GM18511 (cell line): Measurements from ENCODE around the gene BPI.
"Not testable (repeated sequence)": the region's sequence is repeated elsewhere in the genome, so short reads cannot be mapped to it uniquely, and the experiment has no call there.

ENCODE experiments used
- ATAC-seq: cut with Tn5 transposase; IDR thresholded peaks from one replicate; pipeline ENCODE4 v1.9.1; 2021; ENCODE audit warnings: mild to moderate bottlenecking, moderate library complexity; ENCODE audit not compliant: unreplicated experiment

The BPI gene

DNA sequence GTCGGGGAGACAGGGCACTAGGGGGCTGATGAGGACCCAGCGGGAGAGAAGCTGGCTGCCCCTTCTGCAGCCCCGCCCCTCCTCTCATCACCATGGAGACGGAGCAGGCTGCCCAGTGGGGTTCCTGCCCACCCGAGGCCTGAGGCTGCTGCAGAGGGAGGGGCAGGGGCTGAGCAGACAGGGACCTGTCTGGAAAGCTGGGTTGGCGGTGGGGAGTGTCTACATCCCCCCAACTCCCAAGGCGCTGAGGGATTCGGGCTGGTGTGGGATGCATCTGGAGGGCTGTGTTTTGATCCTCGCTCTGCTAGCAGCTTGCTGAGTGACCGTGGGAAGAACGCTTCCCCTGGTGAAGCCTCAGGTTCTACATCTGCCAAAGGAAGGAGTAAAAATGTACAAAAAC lies 1.2 kb upstream of the BPI start:
- no peak for ATAC-seq

DNA sequence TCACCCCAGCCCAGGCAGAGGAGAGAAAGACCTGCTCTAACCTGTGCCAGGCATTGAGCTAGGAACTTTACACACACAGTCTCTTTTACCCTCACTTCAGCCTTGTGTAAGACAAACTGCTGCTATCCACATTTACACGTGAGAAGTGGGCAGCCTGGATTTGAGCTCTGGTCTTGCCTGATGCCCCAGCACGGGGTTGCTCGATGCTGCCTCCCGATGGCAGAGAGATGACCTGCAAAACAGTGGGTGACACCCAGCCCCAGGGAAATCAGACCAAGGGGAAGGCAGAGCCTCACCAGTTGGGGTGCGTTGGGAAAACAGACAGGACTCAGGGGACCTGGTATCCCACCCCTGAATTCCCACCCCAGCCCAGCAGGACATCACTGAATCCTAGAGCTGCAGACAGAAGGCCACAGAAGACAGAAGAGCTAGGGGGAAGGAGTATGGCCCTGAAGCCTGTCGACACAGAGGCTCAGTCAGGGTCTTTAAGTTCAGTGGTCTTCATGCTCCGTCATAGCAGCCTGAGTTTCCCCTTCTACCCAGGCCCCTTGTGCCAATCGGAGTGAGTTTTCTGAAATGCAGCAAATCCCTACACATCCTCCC lies 990 bp downstream of the BPI start:
- ATAC-seq, result no peak

DNA sequence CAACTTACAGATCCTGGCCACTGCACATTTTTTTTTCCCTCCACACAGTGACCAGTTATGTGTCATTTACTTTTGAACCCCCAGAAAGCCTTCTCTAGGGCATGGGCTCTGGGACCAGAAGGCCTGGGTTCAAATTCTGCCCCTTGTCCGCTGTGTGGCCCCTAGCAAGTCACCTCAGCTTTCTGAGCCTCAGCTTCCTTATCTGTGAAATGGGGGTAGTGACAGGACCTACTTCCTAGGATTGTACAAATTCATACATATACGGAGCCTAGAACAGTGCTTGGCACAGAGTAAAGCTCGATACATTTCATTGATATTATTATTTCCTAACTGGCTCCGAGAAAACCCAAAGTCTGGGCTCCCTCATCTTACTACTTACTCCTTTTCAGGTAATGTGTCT lies 1.6 kb downstream of the BPI start:
- ATAC-seq, result no peak

DNA sequence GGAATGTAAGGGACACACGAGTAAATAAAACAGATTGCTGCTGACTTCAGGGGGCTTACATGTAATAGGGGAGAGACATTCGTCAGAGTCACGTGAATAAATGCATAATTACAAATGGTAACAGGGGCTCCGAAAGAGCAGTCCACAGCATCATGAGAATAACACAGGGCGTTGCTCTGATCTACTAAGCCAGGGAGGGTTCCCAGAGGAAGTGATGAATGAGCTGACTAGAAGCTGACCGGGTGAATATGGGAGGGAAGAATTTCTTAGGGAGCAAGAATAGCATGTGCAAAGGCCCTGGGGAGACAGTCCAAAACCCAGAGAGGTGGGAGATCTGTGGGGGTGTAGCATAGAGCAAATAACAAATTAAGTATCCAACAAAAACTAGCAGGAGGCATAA lies 2.4 kb downstream of the BPI start:
- no peak for ATAC-seq

DNA sequence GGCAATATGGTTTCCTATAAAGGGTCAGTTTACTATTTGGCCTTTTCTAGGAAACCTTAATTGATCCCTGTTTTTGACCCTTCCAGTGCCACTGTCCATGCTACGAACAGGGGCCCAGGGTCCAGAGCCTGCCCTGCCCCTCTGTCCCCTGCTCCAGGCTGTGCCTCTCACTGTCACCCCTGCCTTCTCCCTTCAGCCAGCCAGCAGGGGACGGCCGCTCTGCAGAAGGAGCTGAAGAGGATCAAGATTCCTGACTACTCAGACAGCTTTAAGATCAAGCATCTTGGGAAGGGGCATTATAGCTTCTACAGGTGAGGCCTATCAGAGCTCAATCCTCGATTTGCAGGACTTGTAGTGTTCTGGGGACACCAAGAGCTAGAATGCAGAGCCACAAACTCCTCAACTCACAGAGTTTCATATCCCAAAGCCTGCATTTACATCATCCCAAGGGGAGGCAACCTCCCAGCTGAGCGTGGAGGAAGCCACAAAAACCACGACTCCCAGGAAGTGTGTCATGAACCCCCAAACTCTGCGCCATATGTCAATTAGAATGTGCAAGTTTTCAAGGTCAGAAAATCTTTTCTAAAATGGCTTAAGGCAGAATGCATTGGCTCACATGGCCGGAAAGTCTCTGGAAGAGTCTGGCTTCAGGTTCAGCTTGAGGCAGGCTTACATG lies 3.6 kb downstream of the BPI start:
- ATAC-seq, result no peak

DNA sequence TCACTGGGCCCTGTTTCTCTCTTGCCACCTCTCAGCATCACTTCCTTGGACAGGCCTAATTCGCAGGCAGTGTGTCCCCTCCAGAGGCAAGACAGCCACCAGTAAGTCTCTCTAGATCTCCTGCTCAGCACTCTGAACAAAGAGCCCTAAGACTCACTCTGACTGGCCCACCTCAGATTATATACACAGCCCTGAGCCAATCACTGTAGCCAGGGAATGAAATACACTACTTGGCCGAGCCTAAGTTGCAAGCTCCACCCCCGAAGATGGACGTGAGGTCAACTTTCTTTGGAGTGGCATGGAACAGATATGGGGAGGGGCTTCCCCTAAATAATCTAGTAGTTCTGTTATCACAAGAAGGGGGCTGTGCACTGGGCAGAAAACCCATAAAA lies 4.1 kb downstream of the BPI start:
- no peak for ATAC-seq

DNA sequence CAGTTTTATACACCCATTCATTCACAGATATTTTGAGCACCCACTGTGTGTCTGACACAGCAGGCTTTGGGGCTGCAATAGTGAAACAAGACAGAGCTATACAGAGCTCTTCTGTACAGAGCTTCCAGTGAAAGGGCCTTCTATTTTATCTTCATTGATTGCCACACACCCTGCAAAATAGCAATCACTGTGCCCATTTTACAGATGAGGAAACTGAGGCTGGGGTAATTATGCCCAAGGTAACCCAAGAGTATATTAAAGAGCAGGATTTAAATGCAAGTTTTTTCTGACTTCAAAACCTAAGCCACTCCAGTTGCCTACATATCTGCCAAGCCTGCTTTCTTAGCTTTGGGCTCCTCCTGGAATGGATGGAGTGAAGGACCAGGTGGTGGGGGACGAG lies 4.5 kb downstream of the BPI start:
- no peak for ATAC-seq

DNA sequence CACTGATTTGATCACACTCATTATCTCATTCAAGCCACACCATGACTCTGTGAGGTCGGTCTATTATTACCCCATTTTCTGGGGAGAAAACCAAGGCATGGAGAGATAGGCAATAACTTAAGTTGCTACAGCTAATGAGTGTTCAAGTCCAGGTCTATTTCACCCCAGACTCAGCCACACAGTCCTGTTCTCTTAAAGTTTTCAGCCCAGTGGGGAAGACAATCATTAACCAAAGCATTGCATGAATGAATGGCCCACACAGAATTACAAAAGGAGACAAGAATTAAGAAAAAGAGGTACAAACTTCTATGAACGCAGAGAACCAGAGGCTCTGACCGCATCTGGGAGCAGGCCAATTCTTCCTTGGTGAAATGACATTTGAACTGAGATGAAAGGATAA lies 7.1 kb downstream of the BPI start:
- no peak for ATAC-seq

DNA sequence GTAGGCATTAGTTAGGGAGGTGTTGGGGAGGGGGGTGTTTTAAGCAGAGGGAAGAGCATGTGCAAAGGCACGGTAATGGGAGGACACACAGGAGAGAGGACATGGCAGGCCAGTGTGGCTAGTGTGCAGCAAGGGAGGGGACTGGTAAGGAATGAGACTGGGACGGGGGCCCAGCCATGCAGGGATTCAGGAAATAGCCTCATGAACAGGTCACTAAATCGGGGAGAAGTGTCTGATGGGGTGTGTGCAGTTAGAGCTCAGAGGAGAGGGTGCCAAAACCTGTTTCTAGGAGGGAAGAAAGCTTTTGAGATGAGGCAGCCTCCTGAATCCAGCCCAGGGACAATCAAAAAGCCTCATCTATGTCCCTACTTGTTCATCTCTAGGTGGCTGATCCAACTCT lies 7.5 kb downstream of the BPI start:
- no peak for ATAC-seq

DNA sequence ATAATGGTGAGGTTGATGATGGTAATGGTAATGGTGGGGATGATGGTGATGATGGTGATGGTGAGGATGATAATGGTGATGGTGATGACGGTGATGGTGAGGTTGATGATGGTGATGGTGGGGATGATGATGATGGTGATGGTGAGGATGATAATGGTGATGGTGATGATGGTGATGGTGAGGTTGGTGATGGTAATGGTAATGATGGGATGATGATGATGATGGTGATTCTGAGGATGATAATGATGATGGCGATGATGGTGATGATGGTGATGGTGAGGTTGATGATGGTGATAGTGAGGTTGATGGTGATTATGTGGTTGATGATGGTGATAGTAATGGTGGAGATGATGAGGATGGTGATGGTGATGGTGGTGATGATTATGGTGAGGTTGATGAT lies 9.7 kb downstream of the BPI start:
- ATAC-seq, result no peak

DNA sequence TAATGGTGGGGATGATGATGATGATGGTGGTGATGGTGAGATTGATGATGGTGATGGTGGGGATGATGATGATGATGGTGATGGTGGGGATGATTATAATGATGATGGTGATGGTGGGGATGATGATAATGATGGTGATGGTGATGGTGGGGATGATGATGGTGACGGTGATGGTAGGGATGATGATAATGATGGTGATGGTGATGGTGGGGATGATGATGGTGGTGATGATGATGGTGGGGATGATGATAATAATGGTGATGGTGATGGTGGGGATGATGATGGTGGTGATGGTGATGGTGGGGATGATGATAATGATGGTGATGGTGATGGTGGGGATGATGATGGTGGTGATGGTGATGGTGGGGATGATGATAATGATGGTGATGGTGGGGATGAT lies 10.4 kb downstream of the BPI start:
- not testable (repeated sequence) for ATAC-seq

DNA sequence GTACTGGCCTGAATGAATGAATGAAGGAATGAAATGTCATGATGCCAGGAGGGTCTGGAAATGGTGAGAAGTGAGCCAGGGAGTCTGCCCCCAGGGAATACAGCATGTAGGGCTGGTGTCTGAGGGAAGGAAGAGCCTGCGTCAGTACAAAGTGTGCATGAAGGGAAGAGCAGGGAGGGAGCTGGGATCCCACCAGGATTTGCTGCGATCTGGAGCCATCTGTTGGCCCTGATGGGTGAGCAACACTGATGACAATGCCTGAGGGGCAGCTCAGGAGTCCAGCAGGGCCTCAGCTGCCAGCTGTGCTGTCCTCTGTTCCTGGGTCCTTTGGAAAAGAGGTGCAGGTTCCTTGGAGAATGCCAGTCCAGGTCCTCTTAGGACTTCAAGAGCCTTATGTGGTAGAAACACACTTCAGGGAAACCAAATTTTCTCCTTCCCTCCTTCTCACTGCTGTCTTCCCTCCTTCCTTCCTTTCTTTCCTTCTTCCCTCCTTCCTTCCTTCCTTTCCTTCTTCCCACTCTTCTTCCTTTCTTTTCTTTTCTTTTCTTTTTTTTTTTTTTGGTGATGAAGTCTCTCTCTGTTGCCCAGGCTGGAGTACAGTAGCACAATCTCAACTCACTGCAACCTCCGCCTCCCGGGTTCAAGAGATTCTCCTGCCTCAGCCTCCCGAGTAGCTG lies 11.5 kb downstream of the BPI start:
- no peak for ATAC-seq

DNA sequence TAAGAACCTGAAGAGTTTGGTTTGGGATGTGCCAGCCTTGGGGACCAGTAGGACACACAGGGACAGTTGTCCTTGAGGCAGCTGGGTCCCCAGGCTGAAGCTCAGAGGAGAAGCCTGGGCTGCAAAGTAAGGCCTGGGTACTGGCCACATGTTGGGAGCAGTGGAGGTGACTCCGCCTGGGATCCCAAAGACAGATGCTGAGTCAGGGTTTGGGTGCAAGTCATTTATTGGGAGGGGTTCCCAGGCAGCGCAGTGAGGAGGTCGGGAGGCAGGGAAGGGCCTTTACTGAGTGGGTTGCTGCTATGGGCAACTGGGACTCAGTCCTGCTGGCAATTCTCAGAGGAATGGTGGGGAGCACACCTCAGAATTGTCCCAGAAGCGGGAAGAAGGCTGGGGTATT lies 12.4 kb downstream of the BPI start:
- no peak for ATAC-seq

DNA sequence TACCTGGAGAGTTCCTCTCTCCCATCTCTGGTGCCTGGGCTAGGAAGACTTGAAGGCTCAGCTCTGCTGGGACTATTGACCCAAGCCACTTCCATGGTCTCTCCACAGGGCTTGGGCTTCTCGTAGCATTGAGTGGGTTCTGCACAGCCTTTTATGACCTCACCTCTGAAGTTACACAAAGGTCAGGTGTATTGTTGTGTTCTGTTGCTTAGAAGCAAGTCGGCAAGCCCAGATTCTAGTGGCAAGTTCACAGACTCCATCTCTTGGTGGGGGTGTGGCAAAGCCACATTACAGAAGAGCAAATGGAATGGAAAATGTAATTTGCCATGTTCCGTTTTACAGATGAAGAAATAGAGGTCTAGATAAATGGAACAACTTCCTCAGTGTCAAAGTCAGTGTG lies 13.5 kb downstream of the BPI start:
- no peak for ATAC-seq

DNA sequence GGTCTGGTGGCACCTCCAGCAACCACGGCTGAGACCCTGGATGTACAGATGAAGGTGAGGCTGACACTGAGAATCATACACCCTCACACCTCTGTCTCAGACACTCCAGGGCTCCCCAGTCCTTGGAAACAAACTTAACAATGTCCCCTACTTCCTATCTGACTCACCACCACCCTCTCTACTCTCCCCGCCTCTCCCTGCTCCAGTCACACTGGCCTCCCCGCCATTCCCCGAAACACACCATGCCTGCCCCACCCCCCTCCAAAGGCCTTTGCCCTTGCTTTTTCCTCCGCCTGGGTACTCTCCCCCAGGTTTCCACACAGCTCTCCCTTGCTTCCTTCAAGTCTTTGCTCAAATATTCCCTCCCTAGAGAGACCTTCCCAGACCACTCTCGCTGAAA lies 16.3 kb downstream of the BPI start:
- ATAC-seq, result no peak

DNA sequence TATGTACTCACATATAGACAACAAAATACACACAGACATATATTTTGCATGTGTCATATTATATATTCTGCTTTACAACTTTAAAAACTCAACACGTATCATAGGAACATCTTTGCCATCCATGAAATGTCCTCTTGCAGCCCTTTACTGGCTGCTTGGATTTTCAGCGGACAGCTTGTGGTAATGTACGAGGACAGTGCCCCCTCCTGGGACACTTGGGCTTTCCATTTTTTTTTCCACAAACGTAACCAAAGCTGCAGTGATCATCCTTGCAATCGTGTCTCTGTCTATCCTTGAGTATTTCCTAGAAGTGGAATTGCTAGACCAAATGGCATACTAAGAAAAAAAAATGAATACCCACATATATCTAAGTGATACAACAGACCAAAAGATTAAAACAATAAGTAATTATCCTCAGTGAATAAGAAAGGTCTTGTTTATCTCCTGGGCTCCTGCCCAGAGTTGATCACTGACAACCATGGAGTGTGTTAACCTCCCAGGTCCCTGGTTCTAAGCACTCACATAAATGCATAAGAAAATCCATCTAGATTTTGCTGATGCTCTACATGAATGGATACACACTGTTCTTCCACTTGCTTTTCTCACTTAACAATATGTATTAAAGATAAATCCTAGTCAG lies 18.1 kb downstream of the BPI start:
- ATAC-seq, result no peak

DNA sequence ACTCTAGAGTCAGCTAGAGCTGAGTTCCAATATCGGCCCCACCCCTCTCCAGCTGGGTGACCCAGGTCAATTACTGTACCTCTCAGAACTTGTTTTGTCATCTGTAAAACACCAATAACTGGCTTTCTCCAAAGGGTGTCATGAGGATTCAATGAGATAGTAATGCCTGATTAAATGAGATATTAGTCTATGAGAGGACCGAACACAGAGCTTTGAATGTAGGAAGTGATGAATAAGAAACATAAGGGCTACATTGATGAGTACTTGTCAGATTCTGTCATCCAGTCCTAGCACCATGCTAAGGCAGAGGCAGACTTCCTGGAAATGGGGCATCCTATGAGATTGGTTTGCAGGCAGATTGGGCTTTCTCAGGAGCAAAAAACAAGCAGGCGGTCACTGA lies 20.2 kb downstream of the BPI start:
- ATAC-seq, result no peak

DNA sequence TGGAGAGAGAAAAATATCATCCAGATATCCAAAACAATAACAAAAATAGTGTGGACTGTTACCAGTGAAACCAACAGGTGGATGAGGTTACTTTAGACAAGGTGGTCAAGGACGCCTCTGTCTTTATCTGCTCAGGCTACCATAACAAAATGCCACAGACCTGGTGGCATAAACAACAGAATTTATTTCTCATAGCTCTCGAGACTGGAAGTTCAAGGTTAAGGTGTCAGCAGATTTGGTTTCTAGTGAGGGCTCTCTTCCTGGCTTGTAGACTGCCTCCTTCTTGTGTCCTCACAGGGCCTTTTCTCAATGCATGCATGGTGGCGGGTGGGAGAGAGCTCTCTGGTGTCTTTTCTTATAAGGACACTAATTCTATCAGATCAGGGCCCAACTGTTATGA lies 21.2 kb downstream of the BPI start:
- ATAC-seq, result no peak

DNA sequence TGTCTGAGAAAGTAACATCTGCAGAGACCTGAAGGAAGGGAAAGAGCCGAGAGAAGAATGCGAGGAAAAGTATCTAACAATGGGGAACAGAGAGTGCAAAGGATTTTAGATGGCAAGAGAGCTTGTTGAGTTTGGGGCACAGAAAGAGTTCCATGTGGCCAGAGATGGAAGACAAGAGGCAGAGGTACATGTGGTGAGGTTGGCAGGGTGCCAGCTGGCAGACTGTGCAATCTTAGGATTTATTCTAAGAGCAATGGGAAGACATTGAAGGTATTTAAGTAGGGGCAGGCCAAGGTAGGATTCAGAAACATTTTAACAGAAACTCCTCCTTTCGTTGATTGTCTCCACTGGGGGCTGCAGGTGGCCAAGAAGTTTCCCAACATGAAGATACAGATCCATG lies 21.9 kb downstream of the BPI start:
- no peak for ATAC-seq

DNA sequence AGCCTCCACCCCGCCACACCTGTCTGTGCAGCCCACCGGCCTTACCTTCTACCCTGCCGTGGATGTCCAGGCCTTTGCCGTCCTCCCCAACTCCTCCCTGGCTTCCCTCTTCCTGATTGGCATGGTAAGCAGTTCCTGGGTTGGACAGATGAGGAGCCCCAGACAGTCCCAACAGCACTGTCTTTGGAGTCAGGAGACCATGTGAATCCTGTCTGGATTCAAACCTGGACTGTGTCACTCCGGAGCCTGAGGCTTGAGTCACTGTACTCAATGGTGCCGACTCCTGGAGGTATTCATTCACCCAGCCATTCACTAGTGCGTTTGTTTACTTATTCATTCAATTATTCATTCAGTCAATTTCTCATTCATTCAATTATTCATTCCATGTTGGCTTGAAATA lies 22.4 kb downstream of the BPI start:
- ATAC-seq, result no peak

DNA sequence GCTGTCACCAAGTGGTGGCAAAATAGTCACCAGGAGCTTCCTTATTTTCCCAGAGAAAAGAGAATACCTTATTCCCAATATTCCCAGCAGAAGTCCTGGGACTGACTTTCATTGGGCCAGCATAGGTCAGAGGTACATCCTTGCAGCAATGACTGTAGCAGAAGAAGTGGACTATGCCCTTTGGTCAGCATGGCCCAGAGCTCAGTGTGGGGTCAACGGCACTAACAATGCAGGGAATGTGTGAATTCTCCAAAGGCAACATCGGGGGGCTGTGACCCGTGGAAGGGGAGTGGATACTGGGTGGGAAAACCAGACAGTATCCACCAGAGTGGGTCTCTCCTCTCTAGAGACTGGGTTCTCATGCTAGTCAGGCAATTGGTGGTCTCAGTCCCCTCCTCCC lies 26.7 kb downstream of the BPI start:
- no peak for ATAC-seq

DNA sequence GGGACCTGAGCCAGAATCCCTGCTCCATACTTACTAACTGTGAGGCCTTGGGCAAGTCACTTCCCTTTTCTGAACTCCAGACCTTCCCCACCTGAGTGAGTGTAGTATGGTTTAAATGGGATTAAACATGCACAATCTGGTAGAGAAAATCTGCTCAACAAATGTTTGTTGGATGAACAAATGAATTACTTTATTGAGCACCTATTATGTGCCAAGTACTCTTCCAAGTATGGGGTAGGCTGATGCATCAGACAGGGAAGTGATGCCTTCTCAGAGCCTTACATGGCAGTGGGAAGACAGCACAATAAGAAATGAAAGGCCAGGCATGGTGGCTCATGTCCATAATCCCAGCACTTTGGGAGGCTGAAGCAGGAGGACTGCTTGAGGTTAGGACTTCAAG lies 27.3 kb downstream of the BPI start:
- no peak for ATAC-seq
